ENCODE measurements around the gene ITGA3.

ITGA3 gene

GRCh38 chr17:50055426-50056216 is at the start of gene ITGA3:
Gene ITGA3, plus strand, starts transcription at chr17:50056110. Its CDS starts 330 bp downstream, at chr17:50056440.
- peak; percentile 76 for DNase-seq

GRCh38 chr17:50009282-50009681 is 46.6 kb upstream of the ITGA3 start:
- DNase-seq = no peak

- no peak for DNase-seq
Observed at GRCh38 chr17:50013079-50013478, 42.8 kb upstream of the ITGA3 start.

- DNase-seq = no peak
Observed at GRCh38 chr17:50014471-50015088, 41.3 kb upstream of the ITGA3 start.

GRCh38 chr17:50015146-50015545 is 40.8 kb upstream of the ITGA3 start:
- DNase-seq = no peak

- no peak for DNase-seq
Observed at GRCh38 chr17:50018909-50019308, 37.0 kb upstream of the ITGA3 start.

- DNase-seq = no peak
Observed at GRCh38 chr17:50020841-50021599, 34.9 kb upstream of the ITGA3 start.

- no peak for DNase-seq
Observed at GRCh38 chr17:50021681-50022370, 34.1 kb upstream of the ITGA3 start.

- DNase-seq = no peak
Observed at GRCh38 chr17:50022463-50023130, 33.3 kb upstream of the ITGA3 start.

GRCh38 chr17:50023520-50023919 is 32.4 kb upstream of the ITGA3 start:
- no peak for DNase-seq

- no peak for DNase-seq
Observed at GRCh38 chr17:50024808-50025207, 31.1 kb upstream of the ITGA3 start.

GRCh38 chr17:50026046-50026675 is 29.7 kb upstream of the ITGA3 start:
- DNase-seq = no peak

- peak; percentile 77 for DNase-seq
Observed at GRCh38 chr17:50026837-50027171, 29.1 kb upstream of the ITGA3 start.

GRCh38 chr17:50027172-50027880 is 28.6 kb upstream of the ITGA3 start:
- no peak for DNase-seq

GRCh38 chr17:50027881-50028735 is 27.8 kb upstream of the ITGA3 start:
- DNase-seq = no peak

GRCh38 chr17:50028736-50029120 is 27.2 kb upstream of the ITGA3 start:
- no peak for DNase-seq

- DNase-seq = no peak
Observed at GRCh38 chr17:50029185-50029584, 26.7 kb upstream of the ITGA3 start.

GRCh38 chr17:50033316-50033715 is 22.6 kb upstream of the ITGA3 start:
- no peak for DNase-seq

- no peak for DNase-seq
Observed at GRCh38 chr17:50034498-50035364, 21.2 kb upstream of the ITGA3 start.
